ENCODE measurements around the gene TUBD1.

GRCh38 chr17:59825533-59826322 lies 67.0 kb downstream of the TUBD1 start:
- TF ChIP-seq CTCF (optimal IDR thresholded peaks at IDR 0.05 in 1 of 3, IDR thresholded peaks at IDR 0.05 in 1 of 3, conservative IDR thresholded peaks at IDR 0.05 in 1 of 3; ENCODE audit: extremely low read depth in 1 of 3, insufficient read depth in 2 of 3, low read length in 3 of 3) (no peak), EZH2 (IDR thresholded peaks at IDR 0.05; ENCODE audit: low read length) (no peak)

All from keratinocyte (primary cell).